GM12878 (cell line): ENCODE results near the gene GABRR1. TPM values are rescaled to one million over a fixed set of nuclear protein-coding genes. Genes with fewer than 3 reads are reported as not detected.
"Not testable (repeated sequence)": the region's sequence is repeated elsewhere in the genome, so short reads cannot be mapped to it uniquely, and the experiment has no call there.

Source experiments
- ATAC-seq: fragments of 200-7000 bp; cut with Tn5 transposase; 3 replicates; pipeline ENCODE4 v1.9.1; 2020; ENCODE audit warnings: mild to moderate bottlenecking, moderate library complexity
- BruUV-seq: library from RNA; stranded (reverse); fragments of 400-500 nt; replicated peaks from 2 replicates; lab custom pipeline; 2021; lab: Mats Ljungman, UMichigan
- CTCF ChIA-PET: fragments of 300-600 bp; sonication (Branson Sonifier 250); formaldehyde crosslinking; extraction: SDS; loops from one replicate; lab custom pipeline; 2021; ENCODE audit warnings: inconsistent platforms; lab: Yijun Ruan, JAX
- POLR2A ChIA-PET: fragments of 350-600 bp; formaldehyde crosslinking; extraction: SDS; loops from one replicate; lab custom pipeline; 2021; ENCODE audit warnings: inconsistent platforms; lab: Charles Lee
- RAD21 ChIA-PET: fragments of 300-600 bp; sonication (Branson Sonifier 250); formaldehyde crosslinking; loops from one replicate; lab custom pipeline; 2023; ENCODE audit warnings: antibody characterized with exemption; ENCODE audit not compliant: unreplicated experiment; lab: Charles Lee
- SMC1A ChIA-PET: fragments of 300-600 bp; sonication (Branson Sonifier 250); formaldehyde crosslinking; loops from one replicate; lab custom pipeline; 2023; ENCODE audit not compliant: unreplicated experiment, uncharacterized antibody; lab: Charles Lee
- DNase-seq: peaks from one replicate; pipeline ENCODE4 v3.0.0-alpha.2; 2011; ENCODE audit warnings: low read depth, low spot score
- FAIRE-seq: peaks from 3 replicates; lab custom pipeline; 2011; peaks lifted over from hg19 to GRCh38; lab: Jason Lieb, UNC
- H2AFZ ChIP-seq: 2 replicates; pipeline ENCODE4 v1.6.0; 2011; ENCODE audit warnings: low read depth, low read length, control low read depth; ENCODE audit not compliant: control insufficient read depth
- H3K27ac ChIP-seq: 2 replicates; pipeline ENCODE4 v1.5.1; 2011; ENCODE audit warnings: control low read depth; ENCODE audit not compliant: control insufficient read depth, insufficient read depth
- H3K27me3 ChIP-seq, 2 experiments: replicated peaks in 1 of 2; 2 replicates each; pipeline versions ENCODE4 v1.6.0 to v1.6.1; 2011; ENCODE audit warnings: low read length in 1 of 2; ENCODE audit not compliant: control insufficient read depth in 2 of 2, insufficient read depth in 2 of 2
- H3K36me3 ChIP-seq, 2 experiments: 2 replicates each; pipeline ENCODE4 v1.5.1; 2011; ENCODE audit warnings: low read length in 1 of 2; ENCODE audit not compliant: control insufficient read depth in 2 of 2, insufficient read depth in 2 of 2
- H3K4me1 ChIP-seq: 2 replicates; pipeline ENCODE4 v1.6.1; 2011; ENCODE audit warnings: mild to moderate bottlenecking, low read length, moderate library complexity, mixed read lengths; ENCODE audit not compliant: control insufficient read depth, insufficient read depth
- H3K4me2 ChIP-seq: 2 replicates; pipeline ENCODE4 v1.6.0; 2011; ENCODE audit warnings: control low read depth; ENCODE audit not compliant: control insufficient read depth, insufficient read depth
- H3K4me3 ChIP-seq: fragments of 200-600 bp; sonication (generic); 2 replicates; pipeline ENCODE4 v1.5.1; 2016
- H3K79me2 ChIP-seq: 2 replicates; pipeline ENCODE4 v1.6.0; 2011; ENCODE audit warnings: low read length; ENCODE audit not compliant: control insufficient read depth, insufficient read depth
- H3K9ac ChIP-seq: 2 replicates; pipeline ENCODE4 v1.8.0; 2011; ENCODE audit warnings: low read length, control low read depth, mixed read lengths; ENCODE audit not compliant: control insufficient read depth, insufficient read depth
- H3K9me3 ChIP-seq: replicated peaks from 3 replicates; pipeline ENCODE4 v1.5.1; 2011; ENCODE audit warnings: mild to moderate bottlenecking, low read length; ENCODE audit not compliant: control insufficient read depth, insufficient read depth
- H4K20me1 ChIP-seq: 2 replicates; pipeline ENCODE4 v1.6.0; 2011; ENCODE audit not compliant: control insufficient read depth, insufficient read depth
- BCL3 ChIP-seq: IDR thresholded peaks from 2 replicates; pipeline ENCODE4 v1.6.1; 2011; ENCODE audit warnings: borderline replicate concordance, low read depth, mild to moderate bottlenecking, moderate library complexity, low read length; ENCODE audit not compliant: insufficient read depth, poor library complexity, severe bottlenecking
- NKRF ChIP-seq: fragments of 450-650 bp; conservative IDR thresholded peaks from 2 replicates; pipeline ENCODE4 v1.6.1; 2017; ENCODE audit warnings: mild to moderate bottlenecking, moderate library complexity
- NR2F1 ChIP-seq: fragments of 450-650 bp; conservative IDR thresholded peaks from 2 replicates; pipeline ENCODE4 v1.6.1; 2017; ENCODE audit warnings: mild to moderate bottlenecking
- POLR2A ChIP-seq: IDR thresholded peaks from 2 replicates; pipeline ENCODE4 v1.6.1; 2011; ENCODE audit warnings: low read depth, mild to moderate bottlenecking, low read length
- POLR2AphosphoS5 ChIP-seq: IDR thresholded peaks from 2 replicates; pipeline ENCODE4 v1.6.1; 2011; ENCODE audit warnings: mild to moderate bottlenecking, low read length, inconsistent platforms
- POU2F2 ChIP-seq: IDR thresholded peaks from 3 replicates; pipeline ENCODE4 v1.6.1; 2011; ENCODE audit warnings: low read depth, mild to moderate bottlenecking, low read length, borderline replicate concordance
- SMARCA5 ChIP-seq: fragments of 450-650 bp; IDR thresholded peaks from 2 replicates; pipeline ENCODE4 v1.6.1; 2017; ENCODE audit warnings: mild to moderate bottlenecking
- STAT3 ChIP-seq: IDR thresholded peaks from 2 replicates; pipeline ENCODE4 v1.6.1; 2011; ENCODE audit warnings: low read depth, low read length, improper control_type of control experiment
- ZBTB40 ChIP-seq: fragments of 450-650 bp; IDR thresholded peaks from 2 replicates; pipeline ENCODE4 v1.6.1; 2016; ENCODE audit warnings: mild to moderate bottlenecking, moderate library complexity, borderline replicate concordance
- WGBS: methylation state at CpG from one replicate; pipeline ENCODE4 v1.1.6; 2016; ENCODE audit warnings: low lambda C conversion rate; ENCODE audit not compliant: insufficient replicate concordance, insufficient coverage; ENCODE audit errors: missing lambda C conversion rate; 5-methylcytosine and 5-hydroxymethylcytosine counted together
- in situ Hi-C: fragments of 300-500 bp; cut with MboI; formaldehyde crosslinking; loops from 9 replicates; pipeline ENCODE4 v1.14.3; 2018; ENCODE audit warnings: mixed read lengths
- intact Hi-C: fragments of 100-400 bp; cut with micrococcal nuclease; formaldehyde crosslinking; loops from one replicate; pipeline ENCODE4 v1.14.2; 2022; ENCODE audit not compliant: unreplicated experiment
- polyA plus RNA-seq, 11 experiments: library from polyadenylated mRNA; depleted of rRNA in 4 of 11; unstranded in 6 of 11; stranded (reverse) in 5 of 11; fragments of >200 nt; fragmentation: Nextera tagmentation in 4 of 11; fragmentation: Illumina TruSeq in 1 of 11; extraction: Ambion mirVana in 4 of 11; extraction: Trizol in 1 of 11; gene quantifications; 1 replicate in 1 of 11; 2 replicates in 10 of 11; pipeline versions ENCODE4 v1.2.1 to v1.2.3, GENCODE V29; 2011 to 2016; ENCODE audit warnings: inconsistent platforms in 2 of 11, missing spikeins in 2 of 11, low read depth in 1 of 11
- total RNA-seq, 4 experiments: library from RNA; depleted of rRNA in 3 of 4; stranded (reverse); fragments of >200 nt in 3 of 4; fragmentation: Illumina TruSeq in 1 of 4; extraction: Trizol in 1 of 4; gene quantifications; 2 replicates each; pipeline versions ENCODE4 v1.2.1 to v1.2.3, GENCODE V29; 2013 to 2021

GABRR1 gene
- total and polyA plus RNA-seq, 10 of the 15 experiments (the other 5 are each of a cell fraction or from before 2014, with no cell fraction given): not detected

- H3K9me3 ChIP-seq, in situ Hi-C loops, BruUV-seq, H3K4me2 ChIP-seq, H4K20me1 ChIP-seq, H3K4me3 ChIP-seq, H3K4me1 ChIP-seq, H3K27me3 ChIP-seq, H3K36me3 ChIP-seq, POLR2A ChIA-PET, SMC1A ChIA-PET, H3K9ac ChIP-seq, ATAC-seq, H3K27ac ChIP-seq, H3K79me2 ChIP-seq, DNase-seq, H2AFZ ChIP-seq, intact Hi-C loops, FAIRE-seq: not testable (repeated sequence)
- 36% methylated on average over 14 of the region's 15 CpGs for WGBS
- CTCF ChIA-PET: interaction anchor here (0.6 to 1.2 kb wide), 2 partner anchors 17 to 154 kb away, joined by 3 read pairs; no protein-coding TSS in a partner anchor
- RAD21 ChIA-PET: interaction anchor here (0.7 kb wide), 1 partner anchor 138 kb away, joined by 3 read pairs; no protein-coding TSS in a partner anchor
Measured at GRCh38 chr6:89233605-89234004, 16.4 kb upstream of the GABRR1 start.

GRCh38 chr6:89222712-89223039 lies 5.5 kb upstream of the GABRR1 start:
- ChIA-PET CTCF (no interaction called here), POLR2A (no interaction called here), RAD21 (interaction anchor here (0.5 kb wide), 1 partner anchor 128 kb away, joined by 3 read pairs; no protein-coding TSS in a partner anchor), SMC1A (no interaction called here)
- 29% methylated on average over 4 of the region's 4 CpGs for whole genome bisulfite sequencing
- in situ Hi-C loops: no loop called here
- Histone ChIP-seq H3K4me2 (no peak overlapping the region), H3K27ac (no peak overlapping the region), H3K4me3 (no peak overlapping the region), H3K9ac (no peak overlapping the region), H3K27me3 (peaks cover 0 to 2% of the 10 kb centered on the region in 2 experiments; a peak in 1 of 4 replicates), H3K79me2 (no peaks in the 10 kb centered on the region), H2AFZ (no peak overlapping the region), H3K4me1 (no peaks in the 10 kb centered on the region), H3K9me3 (no peaks in the 10 kb centered on the region), H4K20me1 (no peaks in the 10 kb centered on the region), H3K36me3 (no peaks in the 10 kb centered on the region)
- ATAC-seq: no peak
- no peak for DNase-seq
- intact Hi-C loops: no loop called here
- BruUV-seq: no TSS peak
- FAIRE-seq: no peak
- TF ChIP-seq BCL3 (no peak), SMARCA5 (no peak), POLR2A (no peak), STAT3 (no peak), NR2F1 (no peak), NKRF (no peak), ZBTB40 (no peak), POU2F2 (no peak), POLR2AphosphoS5 (no peak)
